ENCODE data around the gene TRIM14. TPM values are rescaled to one million over a fixed set of nuclear protein-coding genes. Genes with fewer than 3 reads are reported as not detected.

Gene TRIM14
- total and polyA plus RNA-seq, 2 of the 13 experiments (the other 11 are each of a cell fraction or from before 2014, with no cell fraction given): 9.2 to 13.0 TPM

- TF ChIP-seq TARDBP (CRISPR knock-in tag; IDR thresholded peaks at IDR 0.05): 0 out of 2 replicates have a peak, but pooled peaks have one; percentile 45
- no peak; the same call in 1 of the 2 replicates for TF ChIP-seq ZNF354B (CRISPR knock-in tag; IDR thresholded peaks at IDR 0.05)
- TF ChIP-seq NRL (CRISPR knock-in tag; IDR thresholded peaks at IDR 0.05; ENCODE audit: borderline replicate concordance): no peak; the same call in 1 of the 2 replicates
- no peak for TF ChIP-seq GZF1 (CRISPR knock-in tag; IDR thresholded peaks at IDR 0.05)
- peak; percentile 92 for TF ChIP-seq DMAP1 (CRISPR knock-in tag; IDR thresholded peaks at IDR 0.05)
- TF ChIP-seq ZNF350 (CRISPR knock-in tag; IDR thresholded peaks at IDR 0.05; ENCODE audit: borderline replicate concordance, low read depth): peak; percentile 64; the same call in 1 of the 2 replicates
- peak; percentile 76; the same call in 1 of the 2 replicates for TF ChIP-seq ZNF790 (CRISPR knock-in tag; IDR thresholded peaks at IDR 0.05; ENCODE audit: borderline replicate concordance)
- TF ChIP-seq ZSCAN22 (CRISPR knock-in tag; IDR thresholded peaks at IDR 0.05): 0 out of 2 replicates have a peak, but pooled peaks have one; percentile 45
- no peak for TF ChIP-seq ZNF24 (IDR thresholded peaks at IDR 0.05)
- no peak for TF ChIP-seq RFX3 (CRISPR knock-in tag; IDR thresholded peaks at IDR 0.05)
- peak; percentile 50 for TF ChIP-seq TEAD3 (CRISPR knock-in tag; optimal IDR thresholded peaks at IDR 0.05; ENCODE audit: borderline replicate concordance)
- peak; percentile 30 for TF ChIP-seq HNRNPK (IDR thresholded peaks at IDR 0.05; ENCODE audit: low read depth, low read length, poor library complexity, severe bottlenecking)
- TF ChIP-seq RERE (CRISPR knock-in tag; IDR thresholded peaks at IDR 0.05; ENCODE audit: low read depth): no peak; the same call in 1 of the 2 replicates
- peak; percentile 13; the same call in 1 of the 2 replicates for TF ChIP-seq ZNF644 (CRISPR knock-in tag; IDR thresholded peaks at IDR 0.05; ENCODE audit: low read depth)
- TF ChIP-seq CSRNP1 (CRISPR knock-in tag; IDR thresholded peaks at IDR 0.05): peak; percentile 48; the same call in 1 of the 2 replicates
- no peak for TF ChIP-seq MIER2 (CRISPR knock-in tag; IDR thresholded peaks at IDR 0.05)
- TF ChIP-seq ZNF432 (CRISPR knock-in tag; IDR thresholded peaks at IDR 0.05; ENCODE audit: borderline replicate concordance): no peak
- 0 out of 2 replicates have a peak, but pooled peaks have one; percentile 23 for TF ChIP-seq TGIF2 (CRISPR knock-in tag; IDR thresholded peaks at IDR 0.05)
- peak; percentile 93; the same call in 1 of the 2 replicates for TF ChIP-seq THAP7 (CRISPR knock-in tag; IDR thresholded peaks at IDR 0.05)
Observed at GRCh38 chr9:98056269-98057137, 62.5 kb downstream of the TRIM14 start, which contains the start of gene NANS (continued).

Measured in HepG2 (cell line).